HG03442 (cell line): ENCODE data around the gene ADCY4.
"Not testable (repeated sequence)": the region's sequence is repeated elsewhere in the genome, so short reads cannot be mapped to it uniquely, and the experiment has no call there.

ENCODE experiments used
- ATAC-seq: cut with Tn5 transposase; IDR thresholded peaks from one replicate; pipeline ENCODE4 v1.9.1; 2021; ENCODE audit warnings: mild to moderate bottlenecking, moderate library complexity; ENCODE audit not compliant: unreplicated experiment

Gene ADCY4

DNA sequence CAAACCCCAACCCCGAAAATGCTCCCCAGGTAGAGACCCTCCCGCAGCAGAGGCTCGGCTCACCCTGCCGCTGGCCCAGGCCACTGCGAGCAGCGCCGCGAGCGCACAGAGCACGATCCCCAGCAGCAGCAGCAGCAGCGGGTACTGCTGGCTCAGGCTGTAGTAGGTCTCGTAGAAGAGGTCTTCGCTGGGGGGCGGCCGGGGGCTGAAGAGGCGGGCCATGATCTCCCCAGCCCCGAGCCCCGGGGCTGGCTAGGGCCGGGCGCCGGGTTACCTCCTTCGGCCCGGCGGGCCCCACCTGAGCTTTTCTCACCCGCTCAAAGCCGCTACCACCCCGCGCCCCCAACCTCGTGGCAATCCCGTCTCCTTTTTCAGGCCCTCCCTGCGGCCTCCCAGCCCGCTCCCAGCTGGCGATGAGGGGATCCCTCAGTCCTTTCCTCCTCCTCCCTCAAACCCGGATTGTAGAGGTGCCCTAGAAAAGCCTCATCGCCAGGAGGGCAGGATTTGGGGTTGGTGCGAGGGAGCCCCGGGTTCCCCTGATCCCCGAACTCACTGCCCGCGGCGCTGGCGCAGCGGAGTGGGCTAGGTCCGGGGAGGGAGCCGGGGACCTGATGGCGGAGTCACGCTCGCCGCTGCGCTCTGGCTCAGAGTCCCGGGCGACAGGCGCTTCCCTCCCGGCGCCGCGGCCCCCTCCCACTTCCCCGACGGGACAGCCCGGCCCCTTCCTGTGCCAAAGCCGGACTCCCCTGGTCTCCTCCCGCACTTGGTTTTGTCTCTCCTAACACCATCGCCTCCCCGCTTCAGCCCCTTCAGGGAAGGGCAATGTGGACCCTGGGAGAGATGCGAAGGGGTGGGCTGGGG is at the start of gene ADCY4:
TSS of gene ADCY4 (minus strand) at position 641 of the 861 bp plus-strand sequence. CDS start at position 222, 419 bp downstream.
- no peak for ATAC-seq

GRCh38 chr14:24384169-24384568 is 49.3 kb upstream of the ADCY4 start:
- ATAC-seq, result no peak

- no peak for ATAC-seq
Measured at GRCh38 chr14:24382064-24382371, 47.1 kb upstream of the ADCY4 start.

- ATAC-seq, result no peak
Measured at GRCh38 chr14:24381363-24382063, 46.6 kb upstream of the ADCY4 start.

DNA sequence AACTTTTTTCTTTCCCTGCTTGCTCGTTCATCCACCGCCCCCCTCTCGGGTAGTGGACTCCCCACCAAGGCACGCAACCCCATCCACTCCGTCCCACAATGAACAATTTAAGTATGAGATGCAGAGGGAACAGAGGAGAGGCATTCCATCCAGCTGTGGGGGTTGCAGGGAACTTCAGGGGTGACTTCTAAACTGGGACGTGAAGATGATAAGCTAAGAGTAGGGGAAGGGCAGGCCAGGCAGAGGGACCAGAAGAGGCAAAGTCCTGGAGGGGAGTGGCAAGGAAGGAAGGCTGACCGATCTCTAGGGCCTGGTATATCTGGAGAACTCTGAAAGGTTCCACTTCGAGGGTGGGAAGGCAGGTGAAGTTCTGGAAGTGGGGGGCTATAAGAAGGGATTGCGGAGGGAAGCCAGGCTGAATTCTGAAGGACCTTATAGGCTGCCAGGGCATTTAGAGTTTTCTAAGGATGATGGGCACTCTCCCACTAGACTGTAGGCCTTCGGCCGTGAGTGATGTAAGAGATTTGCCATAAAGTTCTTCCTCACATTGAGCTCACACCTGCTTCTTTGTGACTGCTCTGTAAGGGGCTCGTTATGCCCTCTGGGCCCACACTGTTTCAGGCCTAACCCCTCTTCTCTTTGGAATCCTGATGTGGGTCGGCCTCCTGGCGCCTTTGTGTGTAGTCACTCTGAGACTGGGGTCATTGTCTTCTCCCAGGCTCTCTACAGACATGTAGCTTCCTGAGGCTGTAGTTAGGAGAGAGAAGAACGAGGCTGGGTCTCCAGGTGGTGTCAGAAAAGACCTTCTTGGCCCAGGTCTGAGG is 45.2 kb upstream of the ADCY4 start:
- ATAC-seq, result no peak

DNA sequence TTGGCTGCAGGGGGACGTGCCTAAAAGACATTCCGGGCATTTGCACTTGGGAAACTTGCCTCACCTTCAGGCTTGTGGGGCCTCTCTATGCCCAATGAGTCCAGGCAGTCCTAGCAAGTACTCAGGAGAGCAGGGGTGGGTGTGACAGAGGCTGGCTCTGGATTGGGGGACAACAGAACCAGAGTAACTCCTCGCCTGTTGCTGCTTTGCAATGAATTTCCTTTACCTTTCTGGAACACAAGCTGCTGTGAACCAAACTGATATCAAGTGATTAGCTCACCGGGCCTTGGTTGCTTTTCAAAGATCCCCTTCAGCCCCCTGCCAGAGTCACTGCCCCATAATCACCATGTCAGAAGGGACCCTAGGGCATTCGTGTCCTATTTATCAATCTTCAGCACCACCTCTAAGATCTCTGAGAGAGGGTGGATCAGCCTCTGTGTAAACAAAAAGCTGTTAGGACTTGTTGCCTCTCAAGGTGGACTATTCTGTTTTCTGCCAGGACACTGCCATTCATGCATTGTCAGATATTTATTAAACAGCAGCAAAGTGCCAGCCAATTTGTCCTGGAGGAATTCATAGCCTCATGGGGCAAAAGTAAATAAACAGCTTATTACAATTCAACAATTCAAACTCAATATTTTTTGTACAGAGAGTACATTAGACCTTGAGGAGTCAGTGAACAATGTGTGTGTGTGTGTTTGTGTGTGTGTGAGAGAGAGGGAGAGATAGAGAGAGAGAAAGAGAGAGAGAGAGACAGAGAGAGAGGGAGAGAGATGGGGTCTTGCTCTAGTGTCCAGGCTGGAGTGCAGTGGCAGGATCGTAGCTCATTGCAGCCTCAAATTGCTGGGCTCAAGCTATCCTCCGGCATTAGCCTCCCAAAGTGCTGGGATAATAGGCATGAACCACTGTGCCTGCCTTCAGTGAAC is 44.4 kb upstream of the ADCY4 start:
- ATAC-seq, result no peak

DNA sequence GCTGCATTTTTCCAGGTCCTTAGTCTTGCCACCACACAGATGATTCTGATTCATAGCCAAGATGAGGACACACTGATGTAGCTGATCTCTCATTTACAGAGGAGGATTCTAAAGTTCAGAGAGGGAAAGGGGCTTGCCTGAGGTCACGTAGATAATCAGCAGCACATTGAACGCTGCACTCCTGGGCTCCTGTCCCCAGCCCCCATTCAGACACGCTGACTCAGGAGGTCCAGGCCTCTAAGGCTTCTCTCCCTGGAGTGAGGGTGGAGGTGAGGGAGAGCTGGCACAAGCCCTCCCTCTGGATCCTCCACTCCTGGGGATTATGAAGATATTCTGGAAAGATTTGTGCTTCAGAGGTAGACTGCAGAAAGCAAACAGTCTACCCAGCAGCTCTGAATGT is 43.5 kb upstream of the ADCY4 start:
- ATAC-seq, result no peak

DNA sequence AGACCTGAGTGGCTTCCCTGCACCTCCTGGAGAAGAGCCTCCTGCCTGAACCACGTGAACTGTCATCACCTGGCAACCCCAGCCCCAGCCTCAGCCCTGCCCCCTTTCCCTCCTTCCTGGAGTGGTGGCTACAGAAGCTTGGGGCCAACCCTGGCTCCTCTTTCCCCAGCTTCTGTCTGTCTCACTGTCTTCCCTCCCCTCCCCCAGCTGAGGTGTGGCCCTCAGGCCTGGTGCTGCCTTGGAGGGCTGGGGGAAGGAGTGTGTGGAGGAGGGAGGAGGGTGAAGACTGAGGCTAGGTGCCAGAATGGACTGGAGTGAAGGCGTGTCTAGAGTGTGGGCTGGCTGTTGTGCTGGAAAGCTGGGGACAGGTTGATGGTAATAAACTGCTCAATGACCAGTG is 42.8 kb upstream of the ADCY4 start:
- ATAC-seq, result no peak

DNA sequence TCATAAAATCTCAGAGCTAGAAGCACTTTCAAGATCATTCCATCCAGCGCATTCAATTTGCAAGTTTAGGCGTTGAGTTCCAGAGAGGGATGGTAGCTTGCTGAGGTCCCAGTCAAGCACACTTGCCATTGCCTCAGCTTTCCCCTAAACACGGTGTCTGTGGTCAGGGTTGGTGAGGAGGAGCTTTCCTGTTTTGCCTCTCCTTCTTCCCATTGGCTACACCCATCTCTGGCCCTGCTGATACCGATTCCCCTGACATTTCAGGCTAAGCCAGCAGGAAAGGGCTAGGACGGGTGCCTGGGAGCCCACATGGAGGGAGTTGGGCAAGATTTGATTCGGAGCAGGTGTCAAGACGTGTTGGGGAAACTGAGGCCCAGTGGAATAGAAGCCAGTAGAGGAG is 42.3 kb upstream of the ADCY4 start:
- no peak for ATAC-seq

DNA sequence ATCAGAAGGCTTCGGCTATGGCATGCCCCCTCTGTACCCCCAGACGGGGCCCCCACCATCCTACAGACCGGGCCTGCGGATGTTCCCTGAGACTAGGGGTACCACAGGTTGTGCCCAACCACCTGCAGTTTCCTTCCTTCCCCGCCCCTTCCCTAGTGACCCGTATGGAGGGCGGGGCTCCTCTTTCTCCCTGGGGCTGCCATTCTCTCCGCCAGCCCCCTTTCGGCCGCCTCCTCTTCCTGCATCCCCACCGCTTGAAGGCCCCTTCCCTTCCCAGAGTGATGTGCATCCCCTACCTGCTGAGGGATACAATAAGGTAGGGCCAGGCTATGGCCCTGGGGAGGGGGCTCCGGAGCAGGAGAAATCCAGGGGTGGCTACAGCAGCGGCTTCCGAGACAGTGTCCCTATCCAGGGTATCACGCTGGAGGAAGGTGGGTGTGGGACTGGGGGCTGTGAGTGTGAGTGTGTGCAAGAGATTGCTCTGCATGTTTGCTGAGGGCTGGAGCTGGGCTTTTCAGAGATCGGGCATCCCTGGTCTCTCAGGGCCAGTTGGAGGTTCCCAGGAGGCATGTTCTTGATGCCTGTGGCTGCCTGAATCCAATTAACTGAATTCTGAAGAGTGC is 41.7 kb upstream of the ADCY4 start:
- no peak for ATAC-seq

DNA sequence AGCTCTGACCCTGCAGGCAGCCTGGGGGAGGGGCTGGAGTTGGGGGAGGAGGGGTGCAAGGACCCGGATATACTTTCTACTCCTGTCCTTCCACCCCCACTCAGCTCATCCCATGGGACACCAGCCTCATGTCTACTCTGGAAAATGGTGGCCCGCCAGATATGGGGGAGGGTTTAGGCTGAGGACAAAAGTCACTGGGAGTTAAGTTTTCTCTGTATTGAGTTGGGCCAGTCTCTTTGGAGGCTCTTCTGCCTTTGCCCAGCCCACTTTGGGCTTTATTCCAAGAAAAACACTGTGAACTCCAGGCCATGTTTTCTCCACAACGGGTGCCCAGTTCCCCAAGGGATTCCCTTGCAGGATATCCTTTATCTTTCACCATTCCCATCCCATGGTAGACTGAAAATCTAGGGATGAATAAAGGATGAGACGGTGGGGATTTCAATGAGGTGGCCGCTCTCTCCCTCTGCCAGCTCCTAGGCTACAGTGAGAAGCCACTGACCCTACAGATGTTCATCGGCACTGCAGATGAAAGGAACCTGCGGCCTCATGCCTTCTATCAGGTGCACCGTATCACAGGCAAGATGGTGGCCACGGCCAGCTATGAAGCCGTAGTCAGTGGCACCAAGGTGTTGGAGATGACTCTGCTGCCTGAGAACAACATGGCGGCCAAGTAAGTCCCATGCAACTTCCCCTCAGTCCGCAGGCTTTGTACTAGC is 38.0 kb upstream of the ADCY4 start:
- ATAC-seq, result no peak

GRCh38 chr14:24371605-24372004 is 36.7 kb upstream of the ADCY4 start:
- ATAC-seq, result not testable (repeated sequence)

- ATAC-seq, result no peak
Measured at GRCh38 chr14:24370748-24371147, 35.9 kb upstream of the ADCY4 start.

DNA sequence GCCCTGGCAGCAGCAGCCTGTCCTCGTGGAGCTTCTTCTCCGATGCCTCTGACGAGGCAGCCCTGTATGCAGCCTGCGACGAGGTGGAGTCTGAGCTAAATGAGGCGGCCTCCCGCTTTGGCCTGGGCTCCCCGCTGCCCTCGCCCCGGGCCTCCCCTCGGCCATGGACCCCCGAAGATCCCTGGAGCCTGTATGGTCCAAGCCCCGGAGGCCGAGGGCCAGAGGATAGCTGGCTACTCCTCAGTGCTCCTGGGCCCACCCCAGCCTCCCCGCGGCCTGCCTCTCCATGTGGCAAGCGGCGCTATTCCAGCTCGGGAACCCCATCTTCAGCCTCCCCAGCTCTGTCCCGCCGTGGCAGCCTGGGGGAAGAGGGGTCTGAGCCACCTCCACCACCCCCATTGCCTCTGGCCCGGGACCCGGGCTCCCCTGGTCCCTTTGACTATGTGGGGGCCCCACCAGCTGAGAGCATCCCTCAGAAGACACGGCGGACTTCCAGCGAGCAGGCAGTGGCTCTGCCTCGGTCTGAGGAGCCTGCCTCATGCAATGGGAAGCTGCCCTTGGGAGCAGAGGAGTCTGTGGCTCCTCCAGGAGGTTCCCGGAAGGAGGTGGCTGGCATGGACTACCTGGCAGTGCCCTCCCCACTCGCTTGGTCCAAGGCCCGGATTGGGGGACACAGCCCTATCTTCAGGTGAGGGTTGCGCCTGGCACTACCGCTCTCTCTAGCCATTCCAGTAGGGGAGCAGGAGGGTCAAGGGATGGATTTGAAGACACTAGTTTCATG is 35.2 kb upstream of the ADCY4 start:
- no peak for ATAC-seq

DNA sequence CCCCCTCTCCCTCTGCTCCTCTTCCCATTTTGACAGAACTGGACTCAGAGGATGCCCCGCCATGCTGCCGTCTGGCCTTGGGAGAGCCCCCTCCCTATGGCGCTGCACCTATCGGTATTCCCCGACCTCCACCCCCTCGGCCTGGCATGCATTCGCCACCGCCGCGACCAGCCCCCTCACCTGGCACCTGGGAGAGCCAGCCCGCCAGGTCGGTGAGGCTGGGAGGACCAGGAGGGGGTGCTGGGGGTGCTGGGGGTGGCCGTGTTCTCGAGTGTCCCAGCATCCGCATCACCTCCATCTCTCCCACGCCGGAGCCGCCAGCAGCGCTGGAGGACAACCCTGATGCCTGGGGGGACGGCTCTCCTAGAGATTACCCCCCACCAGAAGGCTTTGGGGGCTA is 34.6 kb upstream of the ADCY4 start:
- no peak for ATAC-seq

GRCh38 chr14:24368562-24369252 is 33.8 kb upstream of the ADCY4 start:
- no peak for ATAC-seq

DNA sequence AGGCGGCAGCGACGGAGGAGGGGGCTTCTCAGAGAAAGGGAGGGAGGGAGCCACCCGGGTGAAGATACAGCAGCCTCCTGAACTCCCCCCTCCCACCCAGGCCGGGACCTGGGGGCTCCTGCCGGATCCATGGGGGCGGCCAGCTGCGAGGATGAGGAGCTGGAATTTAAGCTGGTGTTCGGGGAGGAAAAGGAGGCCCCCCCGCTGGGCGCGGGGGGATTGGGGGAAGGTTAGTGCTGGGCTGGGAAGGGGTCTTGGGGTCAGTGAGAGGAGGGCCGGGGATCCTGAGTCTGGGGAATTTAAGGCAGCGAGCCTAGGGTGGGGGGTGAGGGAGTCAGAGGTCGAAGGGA is 33.3 kb upstream of the ADCY4 start:
- ATAC-seq, result no peak

- ATAC-seq, result no peak
Measured at GRCh38 chr14:24367514-24368211, 32.8 kb upstream of the ADCY4 start, which contains the start of gene NFATC4. NFATC4 (plus strand) TSS chr14:24368184; CDS start chr14:24368341, 157 bp downstream.
